ENCODE results near the gene RAI1. TPM values are rescaled to one million over a fixed set of nuclear protein-coding genes. Genes with fewer than 3 reads are reported as not detected.

Gene RAI1
- total RNA-seq, 1 donor from 2014 or later = 25.1 TPM

- intact Hi-C loops (cut with micrococcal nuclease) = loop anchor here (1.0 to 10.0 kb wide), 5 partner anchors 13 to 361 kb away; partner anchors contain the start of genes ALKBH5, DRC3, SREBF1 and TOM1L2
These were observed 142.3 kb downstream of the RAI1 start for GRCh38 chr17:17823433-17824118.

- intact Hi-C loops (cut with micrococcal nuclease) = loop anchor here (10.0 kb wide), 1 partner anchor 361 kb away; the partner anchor contains the start of gene ALKBH5
These were observed 143.0 kb downstream of the RAI1 start for GRCh38 chr17:17824119-17824782.

GRCh38 chr17:17824783-17825614 is 143.7 kb downstream of the RAI1 start:
- intact Hi-C loops (cut with micrococcal nuclease) = loop anchor here (10.0 kb wide), 1 partner anchor 360 kb away; the partner anchor contains the start of gene ALKBH5

GRCh38 chr17:17826342-17826713 is 145.1 kb downstream of the RAI1 start:
- intact Hi-C loops (cut with micrococcal nuclease) = loop anchor here (10.0 kb wide), 1 partner anchor 358 kb away; the partner anchor contains the start of gene ALKBH5

DNA sequence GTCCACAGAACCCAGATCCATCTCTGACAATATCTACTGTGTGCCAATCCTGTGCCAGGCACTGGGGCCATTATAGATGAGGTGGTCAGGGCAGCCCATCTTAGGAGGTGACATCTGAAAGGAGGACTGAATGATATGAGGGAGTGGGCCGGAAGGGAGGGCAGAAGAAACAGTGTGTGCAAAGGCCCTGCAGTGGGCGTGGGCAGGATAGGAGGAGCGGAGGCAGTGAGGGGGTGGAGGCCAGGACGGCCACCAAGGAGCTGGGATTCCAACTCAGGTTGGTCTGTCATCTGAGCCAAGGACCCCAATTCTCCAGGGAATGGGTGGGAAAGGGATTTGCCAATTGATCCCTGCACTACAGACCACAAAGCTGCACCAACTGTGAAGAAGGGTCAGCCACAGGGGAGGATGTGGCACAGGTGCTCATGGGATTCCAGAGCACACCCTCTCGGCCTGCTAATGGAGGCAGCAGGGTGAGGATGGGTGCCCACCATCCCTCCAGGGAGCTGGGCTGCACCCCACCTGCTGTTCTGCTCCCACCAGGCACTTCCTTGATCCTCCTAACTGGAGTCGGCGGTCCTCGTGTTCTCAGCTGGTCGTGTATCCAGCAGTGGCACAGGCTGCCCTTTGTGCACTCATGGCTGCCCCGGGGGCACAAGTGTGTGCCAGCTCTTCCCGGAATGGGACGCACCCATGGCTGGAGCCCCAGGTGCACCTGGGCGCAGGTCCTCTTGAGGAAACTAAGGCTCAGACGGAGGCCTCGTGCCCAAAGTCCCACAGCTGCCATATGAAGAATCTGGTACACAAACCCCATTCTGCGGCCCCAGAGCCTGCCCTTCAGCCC is 145.9 kb downstream of the RAI1 start:
- intact Hi-C loops (cut with micrococcal nuclease) = loop anchor here (10.0 kb wide), 1 partner anchor 358 kb away; the partner anchor contains the start of gene ALKBH5

- intact Hi-C loops (cut with micrococcal nuclease) = loop anchor here (10.0 kb wide), 1 partner anchor 357 kb away; the partner anchor contains the start of gene ALKBH5
These were observed 146.8 kb downstream of the RAI1 start for GRCh38 chr17:17827826-17828621.

DNA sequence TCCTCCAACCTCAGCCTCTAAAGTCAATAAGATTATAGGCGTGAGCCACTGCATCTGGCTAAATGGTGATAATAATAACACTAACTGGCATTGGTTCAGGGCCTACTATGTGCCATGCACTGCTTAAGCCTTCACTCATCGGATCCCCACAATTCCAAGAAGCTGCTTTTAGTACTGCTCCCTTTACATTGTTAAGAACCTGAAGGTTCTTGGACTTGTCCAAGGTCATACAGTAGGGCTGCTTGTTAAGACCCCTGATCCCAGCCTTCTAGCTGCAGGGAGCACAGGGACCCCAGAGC is 149.0 kb downstream of the RAI1 start:
- intact Hi-C loops (cut with micrococcal nuclease) = no loop called here

GRCh38 chr17:17830740-17831207 is 149.5 kb downstream of the RAI1 start:
- intact Hi-C loops (cut with micrococcal nuclease) = no loop called here

GRCh38 chr17:17831208-17832031 is 150.2 kb downstream of the RAI1 start:
- intact Hi-C loops (cut with micrococcal nuclease) = no loop called here

DNA sequence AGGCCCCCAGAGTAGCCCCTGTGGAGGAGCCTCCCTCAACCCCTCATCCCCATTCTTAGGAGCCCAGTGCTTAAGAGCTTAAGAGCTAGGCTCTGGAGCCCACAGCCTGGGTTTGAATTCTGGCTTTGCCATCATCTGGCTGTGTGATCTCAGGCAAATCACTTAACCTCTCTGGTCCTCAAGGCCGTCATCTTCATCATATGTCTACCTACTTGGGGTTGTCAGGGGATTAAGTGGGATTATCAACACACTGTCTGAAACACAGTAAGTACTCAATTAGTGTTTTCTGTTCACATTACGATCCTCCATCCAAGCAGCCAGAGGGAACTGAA is 150.7 kb downstream of the RAI1 start:
- intact Hi-C loops (cut with micrococcal nuclease) = no loop called here

DNA sequence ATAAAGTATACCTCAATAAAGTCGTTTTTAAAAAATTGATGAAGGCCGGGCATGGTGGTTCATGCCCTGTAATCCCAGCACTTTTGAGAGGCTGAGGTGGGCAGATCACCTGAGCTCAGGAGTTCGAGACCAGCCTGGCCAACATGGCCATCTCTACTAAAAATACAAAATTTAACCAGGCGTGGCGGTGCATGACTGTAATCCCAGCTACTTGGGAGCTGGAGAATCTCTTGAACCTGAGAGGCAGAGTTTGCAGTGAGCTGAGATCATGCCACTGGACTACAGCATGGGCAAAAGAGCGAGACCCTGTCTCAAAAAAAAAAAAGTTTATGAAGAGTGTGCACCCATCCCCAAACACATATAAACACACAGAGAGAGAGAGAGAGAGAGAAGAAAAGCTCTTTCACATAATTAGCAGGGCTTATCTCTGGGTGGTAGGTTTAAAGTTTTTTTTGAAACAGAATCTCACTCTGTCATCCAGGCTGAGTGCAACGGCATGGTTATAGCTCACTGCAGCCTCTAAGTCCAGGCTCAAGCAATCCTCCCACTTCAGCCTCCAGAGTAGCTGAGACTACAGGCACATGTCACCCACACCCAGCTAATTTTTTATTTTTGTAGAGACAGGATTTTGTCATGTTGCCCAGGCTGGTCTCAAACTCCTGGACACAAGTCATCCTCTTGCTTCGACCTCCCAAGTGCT is 152.6 kb downstream of the RAI1 start:
- intact Hi-C loops (cut with micrococcal nuclease) = no loop called here

DNA sequence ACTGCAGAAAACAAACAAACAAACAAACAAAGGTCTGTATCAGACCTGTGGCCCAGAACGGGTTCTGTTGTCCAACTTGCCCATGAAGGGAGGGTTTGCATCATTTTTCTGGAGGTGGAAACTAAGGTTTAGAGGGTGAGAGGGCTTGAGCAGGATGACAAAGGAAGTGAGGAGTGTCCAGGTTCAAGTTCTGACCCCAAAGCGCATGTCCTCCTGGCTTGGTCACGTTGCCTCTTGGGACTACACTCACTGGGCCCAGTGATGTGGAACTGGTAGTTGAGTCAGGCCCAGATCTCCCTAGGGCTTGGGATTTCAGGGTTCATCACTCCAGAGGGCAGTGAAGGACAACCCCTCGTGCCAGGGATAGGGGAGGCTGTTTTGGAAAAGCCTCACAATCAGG is 153.7 kb downstream of the RAI1 start:
- intact Hi-C loops (cut with micrococcal nuclease) = loop anchor here (5.0 kb wide), 2 partner anchors 83 to 153 kb away; partner anchors contain the start of gene RAI1

GRCh38 chr17:17835415-17836249 is 154.4 kb downstream of the RAI1 start:
- intact Hi-C loops (cut with micrococcal nuclease) = loop anchor here (1.0 to 5.0 kb wide), 4 partner anchors 12 to 153 kb away; partner anchors contain the start of gene RAI1

DNA sequence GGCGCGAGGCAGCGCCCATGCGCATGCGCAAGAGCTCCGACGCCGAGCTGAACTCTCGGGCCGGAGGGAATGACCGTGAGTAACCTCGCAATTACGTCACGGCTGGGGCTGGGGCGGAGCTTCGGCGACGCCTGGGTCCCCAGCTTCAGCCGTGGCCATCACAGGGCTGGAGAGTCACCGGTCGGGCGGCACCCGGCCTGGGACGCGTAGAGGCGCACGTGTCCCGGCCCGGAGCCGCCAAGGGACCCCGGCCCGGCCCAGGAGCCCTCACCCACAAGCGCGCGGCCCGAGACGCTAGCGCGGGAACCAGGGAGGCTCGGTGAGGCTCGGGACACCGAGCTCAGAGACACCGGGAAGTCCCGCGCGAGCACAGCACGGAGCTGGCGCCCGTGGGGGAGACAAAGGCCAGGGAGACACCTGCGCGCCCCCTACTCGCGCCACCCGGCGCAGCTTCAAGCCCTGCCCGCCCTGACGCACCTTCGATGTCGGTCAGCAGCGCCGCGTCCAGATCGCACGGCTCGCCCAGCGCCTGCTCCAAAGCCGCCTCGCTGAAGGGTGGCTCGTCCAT is 155.1 kb downstream of the RAI1 start:
- intact Hi-C loops (cut with micrococcal nuclease) = loop anchor here (1.0 to 5.0 kb wide), 4 partner anchors 13 to 154 kb away; partner anchors contain the start of gene RAI1

- intact Hi-C loops (cut with micrococcal nuclease) = loop anchor here (1.0 to 5.0 kb wide), 4 partner anchors 12 to 155 kb away; partner anchors contain the start of gene RAI1
These were observed 155.6 kb downstream of the RAI1 start, which contains the start of gene SREBF1 for GRCh38 chr17:17836818-17837379. SREBF1 (minus strand) TSS chr17:17836986; CDS start chr17:17836817, 169 bp downstream.

DNA sequence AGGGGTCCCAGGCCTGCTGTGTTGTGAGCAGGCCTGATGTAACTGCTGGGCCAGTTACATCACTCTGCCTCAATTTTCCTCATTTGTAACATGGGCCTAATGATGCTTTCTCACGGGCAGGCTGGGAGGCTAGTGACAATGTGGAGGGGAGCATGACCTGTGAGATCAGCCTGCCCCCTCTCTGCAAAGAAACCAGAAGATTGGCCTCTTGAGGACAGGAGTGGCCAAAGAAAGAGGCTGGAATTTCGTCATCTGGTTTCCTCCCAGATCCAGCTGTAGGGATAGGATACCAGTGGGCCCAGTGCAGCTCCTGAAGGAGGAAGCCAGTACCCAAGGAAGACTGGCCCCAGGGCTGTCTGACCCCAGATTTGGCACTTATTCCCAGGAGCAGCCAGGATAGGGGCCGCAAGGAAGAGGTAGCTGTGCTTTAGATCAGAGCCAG is 156.1 kb downstream of the RAI1 start:
- intact Hi-C loops (cut with micrococcal nuclease) = loop anchor here (5.0 kb wide), 2 partner anchors 85 to 155 kb away; partner anchors contain the start of gene RAI1

Measured in T-helper 2 cell treated with Interferon-gamma antibody and Interleukin-4, amounts not matched to agents 100 ng/mL and 5 ng/mL, for 36 hours (primary cell).